NCI-H2227 treated with DMSO at 0.1 percent for 48 hours (cell line): Measurements from ENCODE around the gene GSTA4.
A peak's percentile ranks its signal among the peaks of the same experiment; 100 is the strongest.
"Not testable (repeated sequence)": the region's sequence is repeated elsewhere in the genome, so short reads cannot be mapped to it uniquely, and the experiment has no call there.

Experiments
- DNase-seq: peaks from one replicate; lab custom pipeline; 2025; lab: John Stamatoyannopoulos, UW

Gene GSTA4

GRCh38 chr6:53014063-53014462 is 19.0 kb upstream of the GSTA4 start:
- DNase-seq: no peak

DNA sequence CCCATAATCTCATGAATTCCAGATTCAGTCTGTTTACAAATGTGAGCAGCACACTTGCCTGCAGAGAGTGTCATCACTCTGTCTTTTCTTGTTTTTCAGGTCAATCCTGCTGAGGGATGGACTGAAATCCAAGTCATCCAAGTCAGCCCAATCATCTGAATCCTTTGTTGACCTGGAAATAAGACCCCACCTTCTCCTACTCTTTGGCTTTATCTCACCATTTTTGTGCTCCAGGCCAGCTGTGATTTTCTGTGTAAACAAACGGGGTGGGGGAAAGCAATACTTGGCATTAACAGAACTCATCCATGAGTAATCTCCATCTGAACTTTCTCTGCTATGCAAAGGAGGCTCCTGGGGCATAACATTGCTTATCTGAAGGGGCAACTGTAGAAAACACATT is 16.9 kb upstream of the GSTA4 start:
- no peak for DNase-seq

- DNase-seq: no peak
Measured at GRCh38 chr6:53010504-53010903, 15.4 kb upstream of the GSTA4 start.

GRCh38 chr6:53009511-53009910 is 14.4 kb upstream of the GSTA4 start:
- no peak for DNase-seq

DNA sequence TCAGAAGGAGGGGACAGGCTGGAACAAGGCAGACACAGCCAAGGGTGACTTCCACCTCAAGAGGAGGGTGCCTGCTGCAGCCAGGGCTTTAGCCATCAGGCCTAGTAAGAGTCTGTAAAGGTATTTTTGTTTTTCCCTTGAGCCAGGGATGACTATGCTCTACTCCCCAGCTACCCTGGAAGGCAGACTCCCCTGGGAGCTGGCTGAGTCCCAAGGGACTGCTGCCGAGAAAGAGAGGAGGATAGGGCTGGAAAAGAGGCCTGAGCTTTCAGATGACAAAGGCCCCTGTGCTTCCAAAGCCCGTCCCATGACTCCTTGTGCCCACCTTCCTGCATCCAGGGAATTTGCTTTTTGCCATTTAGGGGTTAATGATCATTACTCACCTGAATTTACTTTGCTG is 14.0 kb upstream of the GSTA4 start:
- DNase-seq: no peak

GRCh38 chr6:53008192-53008687 is 13.2 kb upstream of the GSTA4 start:
- DNase-seq: not testable (repeated sequence)

- DNase-seq: no peak
Measured at GRCh38 chr6:53005663-53006250, 10.7 kb upstream of the GSTA4 start.

DNA sequence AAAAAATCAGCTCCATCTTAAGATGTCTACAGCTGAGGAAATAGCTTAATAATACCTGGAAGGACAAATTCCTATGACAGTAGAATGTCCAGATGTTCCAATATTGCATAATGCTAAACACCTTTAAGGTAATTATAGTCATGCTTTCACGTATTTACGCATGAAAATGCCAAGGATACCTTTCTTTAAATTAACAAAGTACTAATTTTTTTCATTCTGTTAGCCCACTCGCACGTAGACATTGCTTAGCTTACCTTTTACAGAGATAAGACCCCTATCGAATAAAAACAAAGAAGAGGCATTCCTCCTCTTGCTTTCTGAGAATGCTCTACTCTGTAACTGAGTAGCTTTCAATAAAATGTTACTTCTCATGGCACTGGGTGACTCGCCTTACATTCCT is 4.4 kb upstream of the GSTA4 start:
- DNase-seq: no peak

DNA sequence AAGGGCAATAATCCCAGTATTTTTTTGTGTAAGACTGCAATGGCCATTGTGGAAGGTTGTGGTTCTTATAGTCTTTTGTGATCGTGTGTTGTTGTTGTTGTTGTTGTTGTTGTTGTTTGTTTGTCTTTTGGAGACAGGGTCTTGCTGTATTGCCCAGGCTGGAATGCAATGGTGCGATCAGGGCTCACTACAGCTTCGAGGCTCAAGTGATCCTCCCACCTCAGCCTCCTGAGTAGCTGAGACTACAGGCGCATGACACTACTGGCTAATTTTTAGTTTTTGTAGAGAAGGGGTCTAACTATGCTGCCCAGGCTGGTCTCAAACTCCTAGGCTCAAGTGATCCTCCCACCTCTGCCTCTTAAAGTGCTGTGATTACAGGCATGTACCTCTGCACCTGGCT is 3.5 kb upstream of the GSTA4 start:
- no peak for DNase-seq

DNA sequence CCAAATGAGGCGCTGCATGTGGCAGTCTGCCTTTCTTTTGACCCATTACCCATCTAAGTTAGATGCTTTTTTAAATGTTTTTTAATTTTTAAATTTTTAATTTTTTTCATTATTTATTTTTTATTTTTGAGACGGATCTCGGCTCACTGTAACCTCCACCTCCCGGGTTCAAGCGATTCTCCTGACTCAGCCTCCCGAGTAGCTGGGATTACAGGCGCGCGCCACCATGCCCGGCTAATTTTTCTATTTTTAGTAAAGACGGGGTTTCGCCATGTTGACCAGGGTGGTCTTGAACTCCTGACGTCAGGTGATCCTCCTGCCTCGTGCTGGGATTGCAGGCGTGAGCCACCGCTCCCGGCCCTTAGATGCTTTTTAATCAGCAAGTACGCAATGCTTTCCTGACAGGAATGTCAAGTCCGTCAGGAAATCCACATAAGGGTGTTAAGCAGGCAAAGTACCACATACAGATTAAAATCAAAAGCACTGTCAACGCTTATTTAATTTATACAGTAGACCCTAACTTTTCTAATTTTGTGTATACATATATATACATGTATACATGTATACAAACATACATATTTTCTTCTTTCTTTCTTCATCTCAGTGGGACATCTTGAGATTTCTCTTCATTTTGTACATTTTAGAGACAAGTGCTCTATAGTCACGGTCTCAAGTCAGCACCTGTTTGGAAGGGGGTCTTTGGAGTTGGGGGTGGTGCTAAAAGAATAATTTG is 995 bp upstream of the GSTA4 start:
- DNase-seq: peak; percentile 2

DNA sequence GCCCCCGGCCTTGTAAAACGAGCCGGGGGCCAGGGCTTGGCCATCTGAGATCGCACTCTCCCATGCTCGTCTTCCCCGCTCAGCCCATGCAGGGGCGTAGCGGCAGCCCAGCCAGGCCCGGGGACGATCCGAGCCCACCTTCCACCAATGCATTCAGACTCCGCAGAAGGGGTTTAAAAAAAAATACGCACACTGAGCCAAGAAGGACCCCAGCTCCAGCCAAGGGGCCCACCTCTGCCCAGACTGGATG is 320 bp downstream of the GSTA4 start:
- no peak for DNase-seq

DNA sequence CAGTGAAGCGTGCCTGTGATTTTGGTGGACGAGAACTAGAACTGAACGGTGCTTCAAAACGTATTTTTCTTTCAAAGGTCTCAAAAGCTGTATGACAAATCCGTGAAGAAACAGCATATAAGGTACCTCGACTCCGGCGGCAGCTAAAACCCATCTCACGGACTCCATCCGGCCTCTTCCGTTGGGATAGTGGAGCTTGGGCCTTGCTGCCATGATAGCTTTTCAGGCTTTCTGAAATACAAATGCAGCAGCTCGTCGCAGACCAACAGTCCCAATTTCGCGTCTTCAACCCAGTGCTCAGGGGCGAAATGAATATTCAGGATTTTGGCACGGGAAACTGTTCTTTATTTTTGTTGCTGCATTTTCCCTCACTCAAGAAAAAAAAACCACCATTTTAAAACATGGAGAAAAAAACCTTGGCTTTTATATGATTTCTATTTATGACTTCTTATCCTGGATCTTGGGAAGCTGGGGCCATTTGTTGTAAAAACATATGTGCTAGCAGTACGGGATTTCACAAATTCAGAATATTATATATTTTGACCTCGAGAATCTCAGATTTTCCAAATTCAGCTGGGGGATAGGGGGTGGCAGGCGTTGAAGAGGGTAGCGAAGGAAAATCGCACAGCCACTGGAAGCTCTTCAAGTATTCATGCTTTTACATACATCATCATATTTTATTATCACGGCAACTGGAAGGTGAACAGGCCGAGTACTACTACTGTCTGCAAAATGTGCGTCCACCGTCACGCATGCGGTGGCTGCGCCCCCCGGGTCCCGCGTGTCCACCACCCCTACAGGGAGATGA is 849 bp downstream of the GSTA4 start:
- DNase-seq: peak; percentile 39

DNA sequence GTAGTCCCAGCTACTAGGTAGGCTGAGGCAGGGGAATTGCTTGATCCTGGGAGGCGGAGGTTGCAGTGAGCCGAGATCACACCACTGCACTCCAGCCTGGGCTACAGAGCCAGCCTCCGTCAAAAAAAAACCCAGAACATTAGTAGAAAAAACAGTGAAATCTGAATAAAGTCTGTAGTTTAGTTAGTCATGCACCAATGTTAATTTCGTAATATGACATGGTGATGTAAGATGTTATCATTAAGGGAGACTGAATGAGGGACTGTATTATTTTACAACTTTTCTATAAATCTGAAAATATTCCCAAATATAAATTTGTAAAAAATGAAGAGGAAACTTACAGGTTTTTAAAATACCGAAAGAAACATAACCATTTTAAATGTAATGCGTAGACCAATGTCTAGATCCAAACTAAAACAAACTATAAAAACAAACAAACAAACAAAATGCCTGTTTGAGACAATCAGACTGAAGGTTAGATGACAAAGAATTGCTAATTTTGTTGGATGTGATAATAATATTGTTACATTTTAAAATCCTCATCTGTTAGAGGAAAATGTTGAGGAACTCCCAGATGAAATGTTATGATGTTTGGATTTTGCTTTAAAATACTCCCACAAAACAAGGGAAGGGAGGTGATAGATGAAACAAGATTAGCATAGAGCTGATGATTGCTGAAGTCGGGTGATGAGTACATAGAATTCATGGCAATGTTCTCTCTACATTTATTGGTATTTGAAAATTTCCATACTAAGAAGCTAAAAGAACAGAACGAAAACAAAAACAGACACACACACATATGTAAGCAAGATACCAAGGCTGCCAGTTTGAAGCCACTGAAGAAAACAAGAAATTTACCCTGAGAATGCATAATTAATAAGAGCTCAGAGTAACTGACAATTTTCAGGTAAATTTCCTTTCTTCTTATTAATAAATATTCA is 1.8 kb downstream of the GSTA4 start:
- DNase-seq: no peak

DNA sequence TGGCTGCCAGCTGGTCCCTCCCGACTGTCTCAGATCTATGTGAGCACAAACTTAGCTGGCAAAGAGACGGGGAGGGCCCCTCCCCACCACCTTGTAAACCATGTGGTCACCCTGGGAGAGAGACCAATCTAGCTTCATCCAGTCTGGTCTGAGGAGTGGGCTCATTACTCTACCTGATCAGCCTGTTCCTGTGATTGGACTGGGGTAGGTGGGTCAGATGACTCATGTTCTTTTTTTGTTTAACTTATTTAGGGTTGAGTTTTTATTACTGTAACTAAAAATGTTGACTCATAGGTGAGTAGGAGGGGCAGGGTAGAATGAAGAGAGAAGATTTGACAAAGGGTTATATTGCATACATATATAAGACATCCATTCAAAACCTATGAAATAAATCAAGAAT is 4.7 kb downstream of the GSTA4 start:
- DNase-seq: no peak

DNA sequence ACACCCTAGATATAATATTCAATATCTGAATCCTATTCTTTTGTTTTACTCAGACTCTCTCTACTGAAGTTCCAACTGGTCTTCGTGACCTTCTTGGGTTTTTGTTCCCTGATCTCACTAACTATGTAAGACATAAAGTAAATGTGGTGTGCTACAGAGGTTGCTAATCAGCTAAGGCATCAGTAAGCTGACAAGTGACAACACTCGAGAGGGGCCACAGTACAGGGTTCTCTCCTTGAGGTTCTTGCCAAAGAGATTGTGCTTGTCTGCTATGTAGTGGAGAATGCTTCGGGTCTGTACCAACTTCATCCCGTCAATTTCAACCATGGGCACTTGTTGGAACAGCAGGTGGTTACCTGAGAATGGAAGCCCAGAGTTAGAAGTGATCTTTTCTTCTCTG is 9.9 kb downstream of the GSTA4 start:
- DNase-seq: no peak

DNA sequence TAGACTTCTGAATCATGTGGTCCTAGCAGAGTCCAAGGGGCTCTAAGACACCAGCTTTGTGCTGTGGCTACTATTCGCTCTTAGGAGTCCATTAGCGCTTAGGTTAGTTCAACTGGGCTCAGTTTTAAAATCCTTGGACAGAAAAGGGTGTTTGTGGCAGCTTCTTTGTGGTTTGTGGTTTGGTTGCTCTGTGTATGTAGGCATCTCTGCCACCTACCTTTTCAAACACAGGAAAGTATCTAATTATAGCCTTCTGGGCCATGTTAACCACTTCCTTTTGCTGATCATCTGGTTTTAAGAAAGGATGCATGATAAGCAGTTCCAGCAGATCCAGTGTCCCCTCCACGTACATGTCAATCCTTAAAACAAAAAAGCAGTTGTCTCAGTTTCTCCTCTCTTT is 10.8 kb downstream of the GSTA4 start:
- DNase-seq: no peak

GRCh38 chr6:52983159-52983848 is 11.8 kb downstream of the GSTA4 start:
- no peak for DNase-seq

- no peak for DNase-seq
Measured at GRCh38 chr6:52982680-52983079, 12.4 kb downstream of the GSTA4 start.

DNA sequence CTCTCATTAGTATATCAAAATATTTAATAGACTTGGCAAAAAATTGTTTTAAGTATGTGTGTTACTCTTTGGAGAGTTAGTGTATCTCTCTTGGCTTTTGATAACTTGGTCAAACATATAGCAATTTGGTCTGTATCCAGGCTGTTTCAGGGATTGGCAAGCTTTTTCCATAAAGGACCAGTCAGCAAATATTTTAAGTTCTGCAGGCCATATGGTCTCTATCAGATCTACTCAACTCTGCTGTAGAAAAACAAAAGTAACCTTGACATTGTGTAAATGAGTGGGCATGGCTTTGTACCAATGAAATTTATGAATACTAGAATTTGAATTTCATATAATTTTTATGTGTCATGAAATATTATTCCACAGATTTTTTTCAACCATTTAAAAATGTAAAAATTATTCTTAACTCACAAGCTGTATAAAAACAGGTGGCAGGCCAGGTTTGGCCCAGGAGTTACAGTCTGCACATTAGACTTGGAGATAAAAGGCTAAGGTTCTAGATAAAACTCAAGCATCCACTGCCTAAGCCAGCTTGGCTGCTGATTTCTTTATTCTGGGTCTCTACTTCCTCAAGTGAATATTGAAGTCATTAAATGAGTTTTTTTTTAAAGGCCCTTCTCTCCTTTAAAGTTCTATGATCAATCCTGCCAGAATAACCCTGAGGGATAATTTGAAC is 13.7 kb downstream of the GSTA4 start:
- DNase-seq: no peak

DNA sequence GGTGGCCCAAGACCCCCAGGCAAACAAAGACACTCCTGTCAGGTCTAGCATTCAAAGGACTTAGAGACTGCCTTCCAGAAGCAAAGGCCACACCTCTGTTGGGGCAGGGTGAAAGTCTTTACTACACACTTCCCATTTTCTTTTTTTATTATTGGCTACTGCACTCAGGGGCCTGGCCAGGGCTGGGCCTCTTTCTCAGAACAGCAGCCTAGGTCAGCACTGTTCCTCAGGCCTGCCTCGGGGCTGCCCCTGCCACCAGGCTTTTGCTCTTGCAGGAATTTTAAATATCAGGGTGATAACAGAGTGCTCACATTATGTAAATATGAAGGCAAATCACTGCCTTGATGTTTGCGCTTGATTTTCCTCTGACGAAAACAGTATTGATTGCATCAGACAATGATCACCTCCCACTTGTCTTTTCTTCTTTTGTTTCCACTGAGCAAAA is 18.5 kb downstream of the GSTA4 start:
- DNase-seq: no peak

DNA sequence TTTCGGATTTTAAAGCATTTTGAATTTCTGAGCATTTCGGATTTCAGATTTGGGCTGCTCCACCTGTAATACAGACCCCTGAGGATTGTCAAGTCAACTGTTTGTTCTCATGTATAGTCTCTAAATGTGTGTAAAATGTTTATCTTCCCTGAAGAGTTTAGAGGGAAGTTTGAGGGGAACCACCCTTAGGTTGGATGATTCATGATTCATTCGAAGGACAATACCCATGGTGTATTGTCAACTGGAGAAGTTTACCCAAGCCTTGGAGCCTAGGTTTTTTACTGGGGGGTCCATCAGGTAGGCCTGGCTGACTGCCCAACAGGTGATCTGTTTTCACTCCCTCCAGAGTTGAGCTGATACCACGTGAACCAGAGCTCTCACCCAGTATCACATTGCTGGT is 18.9 kb downstream of the GSTA4 start:
- DNase-seq: no peak
